OCI-LY3 (cell line): Measurements from ENCODE around the gene TNK1.

Source experiments
- CTCF ChIP-seq: fragments of 200-600, 300-600 bp; sonication (generic); IDR thresholded peaks from 2 replicates; pipeline ENCODE4 v1.5.1; 2014; ENCODE audit warnings: antibody characterized with exemption, low read length, low read depth
- EZH2phosphoT487 ChIP-seq: fragments of 200-600 bp; shearing (Covaris generic); IDR thresholded peaks from 2 replicates; pipeline ENCODE4 v1.6.1; 2018; ENCODE audit warnings: antibody characterized with exemption, mixed run types, low read depth

DNA sequence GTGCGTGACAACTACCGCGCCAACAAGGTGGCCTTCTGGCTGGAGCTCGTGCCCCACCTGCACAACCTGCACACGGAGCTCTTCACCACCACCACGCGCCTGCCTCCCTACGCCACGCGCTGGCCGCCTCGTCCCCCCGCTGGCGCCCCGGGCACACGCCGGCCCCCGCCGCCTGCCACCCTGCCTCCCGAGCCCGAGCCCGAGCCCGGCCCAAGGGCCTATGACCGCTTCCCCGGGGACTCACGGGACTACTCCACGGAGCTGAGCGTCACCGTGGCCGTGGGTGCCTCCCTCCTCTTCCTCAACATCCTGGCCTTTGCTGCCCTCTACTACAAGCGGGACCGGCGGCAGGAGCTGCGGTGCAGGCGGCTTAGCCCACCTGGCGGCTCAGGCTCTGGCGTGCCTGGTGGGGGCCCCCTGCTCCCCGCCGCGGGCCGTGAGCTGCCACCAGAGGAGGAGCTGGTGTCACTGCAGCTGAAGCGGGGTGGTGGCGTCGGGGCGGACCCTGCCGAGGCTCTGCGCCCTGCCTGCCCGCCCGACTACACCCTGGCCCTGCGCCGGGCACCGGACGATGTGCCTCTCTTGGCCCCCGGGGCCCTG lies 36.3 kb downstream of the TNK1 start:
- TF ChIP-seq CTCF (no peak), EZH2phosphoT487 (no peak)
